HCT116 (cell line): ENCODE data around the gene IFITM1. TPM values are rescaled to one million over a fixed set of nuclear protein-coding genes. Genes with fewer than 3 reads are reported as not detected.

Experiments
- ATAC-seq: fragments of 200-7000 bp; cut with Tn5 transposase; 2 replicates; pipeline ENCODE4 v1.9.1; 2020; ENCODE audit warnings: mild to moderate bottlenecking, moderate library complexity
- BruUV-seq: library from RNA; stranded (reverse); fragments of 400-500 nt; replicated peaks from 2 replicates; lab custom pipeline; 2021; lab: Mats Ljungman, UMichigan
- CTCF ChIA-PET: fragments of 300-600 bp; sonication (Branson Sonifier 250); formaldehyde crosslinking; loops from one replicate; lab custom pipeline; 2021; ENCODE audit warnings: antibody characterized with exemption; lab: Charles Lee
- POLR2A ChIA-PET: fragments of 300-600, 350-600 bp; sonication (Branson Sonifier 250); formaldehyde crosslinking; loops from one replicate; lab custom pipeline; 2021; ENCODE audit warnings: antibody characterized with exemption; lab: Charles Lee
- RAD21 ChIA-PET, 2 experiments: fragments of 300-600 bp; sonication (Branson Sonifier 250); formaldehyde crosslinking; loops; one replicate each; lab custom pipeline; 2023; ENCODE audit warnings: low total read pairs in 2 of 2; ENCODE audit not compliant: uncharacterized antibody in 2 of 2, unreplicated experiment in 2 of 2, low non-redundant PET in 1 of 2; lab: Charles Lee
- DNase-seq: peaks from one replicate; pipeline ENCODE4 v3.0.0-alpha.2; 2010; ENCODE audit warnings: low read depth, low spot score
- H2AFZ ChIP-seq: fragments of 200-600 bp; shearing (Covaris generic), sonication (generic); 2 replicates; pipeline ENCODE4 v1.6.1; 2017; ENCODE audit warnings: low read depth, mixed run types, mixed read lengths, antibody characterized with exemption, low read length; ENCODE audit not compliant: poor library complexity, severe bottlenecking
- H3K27ac ChIP-seq: 2 replicates; pipeline ENCODE4 v1.5.1; 2012; ENCODE audit warnings: low read depth, low read length
- H3K27me3 ChIP-seq: fragments of 200-600 bp; sonication (generic); 2 replicates; pipeline ENCODE4 v1.6.1; 2016; ENCODE audit warnings: mixed run types, low read length, mixed read lengths; ENCODE audit not compliant: insufficient read depth
- H3K36me3 ChIP-seq, 2 experiments: fragments of 200-500 bp in 1 of 2; fragments of 200-600 bp in 1 of 2; sonication (Bioruptor generic) in 1 of 2; sonication (generic) in 1 of 2; 2 replicates each; pipeline versions ENCODE4 v1.5.1 to v1.6.1; 2014 to 2016; ENCODE audit warnings: low read length in 2 of 2, inconsistent platforms in 1 of 2, mixed read lengths in 1 of 2, mixed run types in 1 of 2; ENCODE audit not compliant: insufficient read depth in 2 of 2, control insufficient read depth in 1 of 2
- H3K4me1 ChIP-seq, 2 experiments: fragments of 200-600 bp in 1 of 2; sonication (generic) in 1 of 2; 2 replicates each; pipeline versions ENCODE4 v1.5.1 to v1.6.1; 2012 to 2017; ENCODE audit warnings: low read length in 2 of 2, inconsistent platforms in 1 of 2, mild to moderate bottlenecking in 1 of 2, mixed read lengths in 1 of 2, mixed run types in 1 of 2, moderate library complexity in 1 of 2; ENCODE audit not compliant: insufficient read depth in 2 of 2, control insufficient read depth in 1 of 2
- H3K4me2 ChIP-seq: fragments of 200-600 bp; sonication (generic); 2 replicates; pipeline ENCODE4 v1.6.1; 2017; ENCODE audit warnings: mixed run types, low read length, mixed read lengths
- H3K4me3 ChIP-seq, 2 experiments: fragments of 200-600 bp in 1 of 2; sonication (generic) in 1 of 2; replicated peaks in 1 of 2; 2 replicates each; pipeline ENCODE4 v1.5.1; 2011 to 2016; ENCODE audit warnings: low read length in 2 of 2, control low read depth in 1 of 2, low read depth in 1 of 2, mild to moderate bottlenecking in 1 of 2, mixed read lengths in 1 of 2, mixed run types in 1 of 2
- H3K79me2 ChIP-seq: fragments of 200-600 bp; sonication (generic); 2 replicates; pipeline ENCODE4 v1.6.1; 2017; ENCODE audit warnings: mild to moderate bottlenecking, mixed run types, low read length, moderate library complexity, mixed read lengths; ENCODE audit not compliant: insufficient read depth
- H3K9ac ChIP-seq: fragments of 200-600 bp; sonication (generic); 2 replicates; pipeline ENCODE4 v1.6.1; 2016; ENCODE audit warnings: low read length, mixed read lengths
- H3K9me2 ChIP-seq: fragments of 200-600 bp; sonication (generic), shearing (Covaris generic); 2 replicates; pipeline ENCODE4 v1.6.1; 2017; ENCODE audit warnings: mixed run types, mild to moderate bottlenecking, moderate library complexity; ENCODE audit not compliant: insufficient read depth
- H3K9me3 ChIP-seq, 2 experiments: fragments of 200-500 bp in 1 of 2; fragments of 200-600 bp in 1 of 2; sonication (Bioruptor generic) in 1 of 2; sonication (generic) in 1 of 2; 2 replicates each; pipeline ENCODE4 v1.6.1; 2014 to 2017; ENCODE audit warnings: low read length in 2 of 2, mixed read lengths in 2 of 2, inconsistent platforms in 1 of 2, low read depth in 1 of 2, mild to moderate bottlenecking in 1 of 2, mixed run types in 1 of 2, moderate library complexity in 1 of 2; ENCODE audit not compliant: control insufficient read depth in 1 of 2, insufficient read depth in 1 of 2
- H4K20me1 ChIP-seq: fragments of 200-600 bp; sonication (generic), shearing (Covaris generic); 2 replicates; pipeline ENCODE4 v1.6.1; 2017; ENCODE audit warnings: mixed run types, mild to moderate bottlenecking, moderate library complexity; ENCODE audit not compliant: insufficient read depth
- CBX3 ChIP-seq: IDR thresholded peaks from 2 replicates; pipeline ENCODE4 v1.6.1; 2012; ENCODE audit warnings: low read depth
- EGR1 ChIP-seq: IDR thresholded peaks from 2 replicates; pipeline ENCODE4 v1.6.1; 2012; ENCODE audit warnings: low read depth
- EZH2 ChIP-seq: fragments of 200-600 bp; sonication (generic); IDR thresholded peaks from 2 replicates; pipeline ENCODE4 v1.6.1; 2017; ENCODE audit warnings: antibody characterized with exemption, mixed run types
- FOSL1 ChIP-seq: IDR thresholded peaks from 2 replicates; pipeline ENCODE4 v1.6.1; 2012; ENCODE audit warnings: low read depth
- JUND ChIP-seq: IDR thresholded peaks from 2 replicates; pipeline ENCODE4 v1.6.1; 2012
- POLR2AphosphoS5 ChIP-seq: IDR thresholded peaks from 2 replicates; pipeline ENCODE4 v1.6.1; 2011; ENCODE audit warnings: mild to moderate bottlenecking, low read depth, low read length, moderate library complexity
- REST ChIP-seq: IDR thresholded peaks from 2 replicates; pipeline ENCODE4 v1.6.1; 2012; ENCODE audit warnings: low read depth
- SIN3A ChIP-seq: IDR thresholded peaks from 2 replicates; pipeline ENCODE4 v1.6.1; 2012; ENCODE audit warnings: low read depth
- SP1 ChIP-seq: IDR thresholded peaks from 2 replicates; pipeline ENCODE4 v1.6.1; 2012; ENCODE audit warnings: low read depth
- SRF ChIP-seq: IDR thresholded peaks from 2 replicates; pipeline ENCODE4 v1.6.1; 2012; ENCODE audit warnings: low read depth
- ZNF274 ChIP-seq: fragments of 200-500 bp; sonication (Bioruptor generic); IDR thresholded peaks from 2 replicates; pipeline ENCODE4 v1.6.1; 2014; ENCODE audit warnings: mild to moderate bottlenecking, low read depth, low read length, inconsistent platforms
- intact Hi-C: fragments of 100-400 bp; cut with micrococcal nuclease; formaldehyde crosslinking; loops from 2 replicates; pipeline ENCODE4 v1.10.0; 2022
- total RNA-seq: library from RNA; stranded (reverse); gene quantifications from one replicate; pipeline ENCODE4 v1.2.1, GENCODE V29; 2021; ENCODE audit not compliant: unreplicated experiment
- TF ChIP-seq, protein P1 (sequence below), 3 experiments: fragments of 200-600 bp in 1 of 3; sonication (generic) in 1 of 3; IDR thresholded peaks in 2 of 3; conservative IDR thresholded peaks in 1 of 3; 2 replicates each; pipeline ENCODE4 v1.5.1; 2012 to 2017; ENCODE audit warnings: low read depth in 2 of 3, low read length in 2 of 3, antibody characterized with exemption in 1 of 3, borderline replicate concordance in 1 of 3, control low read depth in 1 of 3, mild to moderate bottlenecking in 1 of 3, mixed read lengths in 1 of 3, mixed run types in 1 of 3, moderate library complexity in 1 of 3; ENCODE audit not compliant: insufficient read depth in 1 of 3
- TF ChIP-seq, protein P2 (sequence below): IDR thresholded peaks from 2 replicates; pipeline ENCODE4 v1.6.1; 2012
- TF ChIP-seq, protein P3 (sequence below): IDR thresholded peaks from 2 replicates; pipeline ENCODE4 v1.6.1; 2011; ENCODE audit warnings: mild to moderate bottlenecking, low read length, moderate library complexity; ENCODE audit not compliant: insufficient replicate concordance; ENCODE audit errors: extremely low read depth

Gene IFITM1
- total RNA-seq, 1 experiment from 2014 or later: 6.1 TPM

GRCh38 chr11:303363-303762 lies 10.5 kb upstream of the IFITM1 start (continued):
- TF ChIP-seq, protein P1, sequence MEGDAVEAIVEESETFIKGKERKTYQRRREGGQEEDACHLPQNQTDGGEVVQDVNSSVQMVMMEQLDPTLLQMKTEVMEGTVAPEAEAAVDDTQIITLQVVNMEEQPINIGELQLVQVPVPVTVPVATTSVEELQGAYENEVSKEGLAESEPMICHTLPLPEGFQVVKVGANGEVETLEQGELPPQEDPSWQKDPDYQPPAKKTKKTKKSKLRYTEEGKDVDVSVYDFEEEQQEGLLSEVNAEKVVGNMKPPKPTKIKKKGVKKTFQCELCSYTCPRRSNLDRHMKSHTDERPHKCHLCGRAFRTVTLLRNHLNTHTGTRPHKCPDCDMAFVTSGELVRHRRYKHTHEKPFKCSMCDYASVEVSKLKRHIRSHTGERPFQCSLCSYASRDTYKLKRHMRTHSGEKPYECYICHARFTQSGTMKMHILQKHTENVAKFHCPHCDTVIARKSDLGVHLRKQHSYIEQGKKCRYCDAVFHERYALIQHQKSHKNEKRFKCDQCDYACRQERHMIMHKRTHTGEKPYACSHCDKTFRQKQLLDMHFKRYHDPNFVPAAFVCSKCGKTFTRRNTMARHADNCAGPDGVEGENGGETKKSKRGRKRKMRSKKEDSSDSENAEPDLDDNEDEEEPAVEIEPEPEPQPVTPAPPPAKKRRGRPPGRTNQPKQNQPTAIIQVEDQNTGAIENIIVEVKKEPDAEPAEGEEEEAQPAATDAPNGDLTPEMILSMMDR (IDR thresholded peaks at IDR 0.05 in 2 of 3, conservative IDR thresholded peaks at IDR 0.05 in 1 of 3; ENCODE audit: borderline replicate concordance in 1 of 3, insufficient read depth in 1 of 3, low read depth in 2 of 3, low read length in 2 of 3): no peak
- TF ChIP-seq SIN3A: no peak

DNA sequence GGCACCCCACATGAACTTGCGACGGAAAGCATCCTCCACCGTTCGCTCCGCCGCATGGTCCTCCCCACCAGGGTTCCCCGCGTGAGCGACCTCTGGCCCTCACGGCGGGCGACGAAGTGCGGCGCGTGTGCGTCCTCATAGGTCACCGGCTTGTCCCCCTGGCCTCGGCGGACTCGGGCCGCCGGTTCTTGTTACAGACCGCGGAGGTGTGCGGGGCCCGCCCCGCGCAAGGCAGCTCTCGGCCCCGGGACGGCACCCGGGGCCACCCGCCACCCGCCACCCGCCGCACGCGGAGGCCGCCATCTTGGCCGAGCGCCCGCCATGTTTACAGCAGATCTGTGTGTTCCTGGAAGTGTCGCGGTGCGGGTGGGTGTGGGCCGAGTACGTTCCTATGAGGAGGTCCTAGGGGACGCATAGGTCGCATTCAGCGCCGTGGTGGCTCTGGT lies 9.8 kb upstream of the IFITM1 start:
- ChIA-PET CTCF (interaction anchor here (0.8 to 2.8 kb wide), 2 partner anchors 13 to 144 kb away, joined by 4 to 10 read pairs; no protein-coding TSS in a partner anchor), POLR2A (no interaction called here)
- intact Hi-C loops: loop anchor here (5.0 to 10.0 kb wide), 2 partner anchors 53 to 91 kb away; partner anchors contain the start of gene PKP3
- TF ChIP-seq REST: no peak
- TF ChIP-seq, protein P2, sequence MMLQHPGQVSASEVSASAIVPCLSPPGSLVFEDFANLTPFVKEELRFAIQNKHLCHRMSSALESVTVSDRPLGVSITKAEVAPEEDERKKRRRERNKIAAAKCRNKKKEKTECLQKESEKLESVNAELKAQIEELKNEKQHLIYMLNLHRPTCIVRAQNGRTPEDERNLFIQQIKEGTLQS: no peak
- no peak for TF ChIP-seq POLR2AphosphoS5
- TF ChIP-seq SIN3A: no peak
- no peak for TF ChIP-seq SRF
- TF ChIP-seq EGR1: no peak
- TF ChIP-seq, protein P1 (IDR thresholded peaks at IDR 0.05 in 2 of 3, conservative IDR thresholded peaks at IDR 0.05 in 1 of 3; ENCODE audit: borderline replicate concordance in 1 of 3, insufficient read depth in 1 of 3, low read depth in 2 of 3, low read length in 2 of 3): no peak
- no peak for TF ChIP-seq ZNF274
- no peak for TF ChIP-seq CBX3
- TF ChIP-seq, protein P3, sequence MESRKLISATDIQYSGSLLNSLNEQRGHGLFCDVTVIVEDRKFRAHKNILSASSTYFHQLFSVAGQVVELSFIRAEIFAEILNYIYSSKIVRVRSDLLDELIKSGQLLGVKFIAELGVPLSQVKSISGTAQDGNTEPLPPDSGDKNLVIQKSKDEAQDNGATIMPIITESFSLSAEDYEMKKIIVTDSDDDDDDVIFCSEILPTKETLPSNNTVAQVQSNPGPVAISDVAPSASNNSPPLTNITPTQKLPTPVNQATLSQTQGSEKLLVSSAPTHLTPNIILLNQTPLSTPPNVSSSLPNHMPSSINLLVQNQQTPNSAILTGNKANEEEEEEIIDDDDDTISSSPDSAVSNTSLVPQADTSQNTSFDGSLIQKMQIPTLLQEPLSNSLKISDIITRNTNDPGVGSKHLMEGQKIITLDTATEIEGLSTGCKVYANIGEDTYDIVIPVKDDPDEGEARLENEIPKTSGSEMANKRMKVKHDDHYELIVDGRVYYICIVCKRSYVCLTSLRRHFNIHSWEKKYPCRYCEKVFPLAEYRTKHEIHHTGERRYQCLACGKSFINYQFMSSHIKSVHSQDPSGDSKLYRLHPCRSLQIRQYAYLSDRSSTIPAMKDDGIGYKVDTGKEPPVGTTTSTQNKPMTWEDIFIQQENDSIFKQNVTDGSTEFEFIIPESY: no peak
- no peak for TF ChIP-seq EZH2
- no peak for TF ChIP-seq SP1
- no peak for TF ChIP-seq JUND
- TF ChIP-seq FOSL1: no peak

More for the DNA sequence above, 9.8 kb upstream of the IFITM1 start:
- no peaks in the 10 kb centered on the region for H4K20me1 ChIP-seq
- H3K4me3 ChIP-seq: no peak overlapping the region
- no peaks in the 10 kb centered on the region for H3K36me3 ChIP-seq
- no peak for DNase-seq
- no peak overlapping the region for H3K27ac ChIP-seq
- no peak for ATAC-seq
- H3K9me2 ChIP-seq: no peaks in the 10 kb centered on the region
- BruUV-seq: no TSS peak
- RAD21 ChIA-PET: interaction anchor here in 1 of 2 experiments (0.6 kb wide), 1 partner anchor 52 kb away, joined by 5 read pairs; no protein-coding TSS in a partner anchor
- peaks cover 3 to 13% of the 10 kb centered on the region in 2 experiments for H3K4me1 ChIP-seq
- no peaks in the 10 kb centered on the region for H3K9me3 ChIP-seq
- no peak overlapping the region for H3K4me2 ChIP-seq
- no peaks in the 10 kb centered on the region for H3K79me2 ChIP-seq
- H3K27me3 ChIP-seq: no peaks in the 10 kb centered on the region
- H3K9ac ChIP-seq: no peak overlapping the region
- H2AFZ ChIP-seq: no peak overlapping the region
